ENCODE results near the gene APOBEC3B. TPM values are rescaled to one million over a fixed set of nuclear protein-coding genes. Genes with fewer than 3 reads are reported as not detected.

The APOBEC3B gene
- total and polyA plus RNA-seq, 2 donors (not counting 3 experiments of a cell fraction or from before 2014, with no cell fraction given) = 10.3 to 19.9 TPM

GRCh38 chr22:38937541-38937940 lies 44.6 kb upstream of the APOBEC3B start:
- no peaks in the 10 kb centered on the region for H3K4me1 ChIP-seq (ENCODE audit: control insufficient read depth, extremely low read depth, insufficient read depth, low read length)
- H3K4me2 ChIP-seq (ENCODE audit: insufficient read depth, low read length) = no peak overlapping the region
- DNase-seq (ENCODE audit: low read depth, low spot score) = no peak
- TF ChIP-seq FOS (IDR thresholded peaks at IDR 0.05; ENCODE audit: borderline replicate concordance, insufficient read depth, low read length) (no peak), EZH2 (IDR thresholded peaks at IDR 0.05; ENCODE audit: borderline replicate concordance, low read depth, low read length, severe bottlenecking) (no peak), GATA2 (IDR thresholded peaks at IDR 0.05; ENCODE audit: insufficient read depth, insufficient read length, low read depth, low read length) (no peak), MYC (IDR thresholded peaks at IDR 0.05; ENCODE audit: low read depth, low read length) (no peak), MAX (IDR thresholded peaks at IDR 0.05; ENCODE audit: insufficient read depth, insufficient read length) (peak; percentile 31), JUN (IDR thresholded peaks at IDR 0.05; ENCODE audit: borderline replicate concordance, insufficient read depth, insufficient read length, low read depth) (no peak), POLR2AphosphoS5 (IDR thresholded peaks at IDR 0.05; ENCODE audit: insufficient read depth, low read depth, low read length) (no peak)
- H3K27me3 ChIP-seq (ENCODE audit: control insufficient read depth in 2 of 2, insufficient read depth in 2 of 2, low read length in 2 of 2) = peaks cover 3 to 6% of the 10 kb centered on the region in 2 experiments
- H2AFZ ChIP-seq (ENCODE audit: low read depth, low read length) = no peak overlapping the region
- intact Hi-C loops (cut with micrococcal nuclease) (no loop called here), dilution Hi-C loops (cut with MboI; ENCODE audit: extremely low pct_ligation_motif_present, low sequenced_read_pairs) (no loop called here)
- H3K9me1 ChIP-seq (replicated peaks; ENCODE audit: control insufficient read depth, extremely low read depth, insufficient read depth, low read length) = no peaks in the 10 kb centered on the region
- no peaks in the 10 kb centered on the region for H3K36me3 ChIP-seq (ENCODE audit: control insufficient read depth in 2 of 2, extremely low read depth in 1 of 2, insufficient read depth in 2 of 2, low read length in 2 of 2)
- no peaks in the 10 kb centered on the region for H3K79me2 ChIP-seq (ENCODE audit: control insufficient read depth, insufficient read depth, low read length)
- ChIA-PET POLR2A (no interaction called here), CTCF (no interaction called here)
- BruUV-seq (replicated peaks) = no TSS peak
- H3K27ac ChIP-seq (ENCODE audit: insufficient read depth, low read depth, low read length) = no peak overlapping the region
- H4K20me1 ChIP-seq (replicated peaks; ENCODE audit: control insufficient read depth, extremely low read depth, insufficient read depth, low read length) = no peaks in the 10 kb centered on the region
- H3K9me3 ChIP-seq (replicated peaks; ENCODE audit: control insufficient read depth, insufficient read depth, low read length) = no peaks in the 10 kb centered on the region
- no peak for FAIRE-seq
- no peak overlapping the region for H3K9ac ChIP-seq (replicated peaks; ENCODE audit: extremely low read depth, insufficient read depth, low read length)
- H3K4me3 ChIP-seq (replicated peaks in 1 of 3; ENCODE audit: insufficient read depth in 1 of 3, low read depth in 1 of 3, low read length in 3 of 3) = no peak overlapping the region

GRCh38 chr22:38938221-38938620 lies 43.9 kb upstream of the APOBEC3B start:
- ChIA-PET POLR2A (no interaction called here), CTCF (interaction anchor here (1.0 to 1.4 kb wide), 2 partner anchors 14 to 68 kb away, joined by 3 read pairs; no protein-coding TSS in a partner anchor)
- no peak for DNase-seq (ENCODE audit: low read depth, low spot score)
- dilution Hi-C loops (cut with MboI; ENCODE audit: extremely low pct_ligation_motif_present, low sequenced_read_pairs) (no loop called here), intact Hi-C loops (cut with micrococcal nuclease) (no loop called here)
- Histone ChIP-seq H3K36me3 (ENCODE audit: control insufficient read depth in 2 of 2, extremely low read depth in 1 of 2, insufficient read depth in 2 of 2, low read length in 2 of 2) (no peaks in the 10 kb centered on the region), H3K4me3 (replicated peaks in 1 of 3; ENCODE audit: insufficient read depth in 1 of 3, low read depth in 1 of 3, low read length in 3 of 3) (no peak overlapping the region), H3K27me3 (ENCODE audit: control insufficient read depth in 2 of 2, insufficient read depth in 2 of 2, low read length in 2 of 2) (peaks cover 2 to 3% of the 10 kb centered on the region in 2 experiments), H3K4me1 (ENCODE audit: control insufficient read depth, extremely low read depth, insufficient read depth, low read length) (no peaks in the 10 kb centered on the region), H3K79me2 (ENCODE audit: control insufficient read depth, insufficient read depth, low read length) (no peaks in the 10 kb centered on the region), H4K20me1 (replicated peaks; ENCODE audit: control insufficient read depth, extremely low read depth, insufficient read depth, low read length) (no peaks in the 10 kb centered on the region), H2AFZ (ENCODE audit: low read depth, low read length) (no peak overlapping the region), H3K27ac (ENCODE audit: insufficient read depth, low read depth, low read length) (no peak overlapping the region), H3K9me3 (replicated peaks; ENCODE audit: control insufficient read depth, insufficient read depth, low read length) (no peaks in the 10 kb centered on the region), H3K9ac (replicated peaks; ENCODE audit: extremely low read depth, insufficient read depth, low read length) (no peak overlapping the region), H3K9me1 (replicated peaks; ENCODE audit: control insufficient read depth, extremely low read depth, insufficient read depth, low read length) (no peaks in the 10 kb centered on the region), H3K4me2 (ENCODE audit: insufficient read depth, low read length) (no peak overlapping the region)
- no TSS peak for BruUV-seq (replicated peaks)
- no peak for FAIRE-seq
- no peak for TF ChIP-seq POLR2A (IDR thresholded peaks at IDR 0.05; ENCODE audit: low read depth, low read length)
- TF ChIP-seq EZH2 (IDR thresholded peaks at IDR 0.05; ENCODE audit: borderline replicate concordance, low read depth, low read length, severe bottlenecking) = no peak
- TF ChIP-seq GATA2 (IDR thresholded peaks at IDR 0.05; ENCODE audit: insufficient read depth, insufficient read length, low read depth, low read length) = no peak
- TF ChIP-seq MYC (IDR thresholded peaks at IDR 0.05; ENCODE audit: low read depth, low read length) = no peak
- no peak for TF ChIP-seq POLR2AphosphoS5 (IDR thresholded peaks at IDR 0.05; ENCODE audit: insufficient read depth, low read depth, low read length)
- no peak for TF ChIP-seq JUN (IDR thresholded peaks at IDR 0.05; ENCODE audit: borderline replicate concordance, insufficient read depth, insufficient read length, low read depth)
- no peak for TF ChIP-seq MAX (IDR thresholded peaks at IDR 0.05; ENCODE audit: insufficient read depth, insufficient read length)
- no peak for TF ChIP-seq CTCF (IDR thresholded peaks at IDR 0.05; ENCODE audit: extremely low read depth in 1 of 2, insufficient read depth in 1 of 2, low read depth in 1 of 2, low read length in 2 of 2)
- no peak for TF ChIP-seq FOS (IDR thresholded peaks at IDR 0.05; ENCODE audit: borderline replicate concordance, insufficient read depth, low read length)
